ENCODE data around the gene KNOP1. TPM values are rescaled to one million over a fixed set of nuclear protein-coding genes. Genes with fewer than 3 reads are reported as not detected.

The KNOP1 gene
- total RNA-seq, 1 experiment from 2014 or later: 60.4 TPM

DNA sequence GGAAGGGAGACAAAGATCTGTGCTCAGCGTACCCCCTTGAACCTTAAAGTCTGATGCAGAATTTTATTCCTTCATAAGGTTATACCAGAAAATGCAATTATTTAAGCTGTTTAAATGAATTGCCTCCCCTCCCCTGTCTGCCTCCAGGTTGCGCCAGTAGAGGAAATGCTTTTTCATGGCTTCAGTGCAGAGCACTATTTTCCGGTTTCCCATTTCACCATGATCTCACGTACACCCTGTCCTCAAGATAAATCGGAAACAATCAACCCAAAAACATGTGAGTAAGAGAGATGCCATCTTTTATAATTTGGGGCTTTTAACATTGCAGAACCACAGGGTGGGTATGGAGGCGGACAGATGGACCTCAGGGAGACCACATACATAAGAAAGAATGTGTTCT is 15.5 kb upstream of the KNOP1 start:
- BruUV-seq (replicated peaks): no TSS peak
- Histone ChIP-seq H3K27me3 (ENCODE audit: insufficient read depth, low read depth) (no peaks in the 10 kb centered on the region), H3K4me1 (replicated peaks; ENCODE audit: insufficient read depth) (no peaks in the 10 kb centered on the region), H3K9me2 (ENCODE audit: insufficient read depth) (no peaks in the 10 kb centered on the region), H3K27ac (no peak overlapping the region), H2AFZ (no peak overlapping the region), H3K4me2 (no peak overlapping the region), H3K79me2 (ENCODE audit: low read depth) (no peaks in the 10 kb centered on the region), H3K9me3 (ENCODE audit: insufficient read depth, low read depth) (no peaks in the 10 kb centered on the region), H4K20me1 (ENCODE audit: insufficient read depth) (no peaks in the 10 kb centered on the region), H3K36me3 (ENCODE audit: low read depth) (peaks cover 5% of the 10 kb centered on the region; the same call in 1 of the 2 replicates), H3F3A (ENCODE audit: insufficient read depth, low read depth) (no peaks in the 10 kb centered on the region), H3K4me3 (no peak overlapping the region)
- intact Hi-C loops (cut with micrococcal nuclease; ENCODE audit: unreplicated experiment): no loop called here
- TF ChIP-seq, protein P1, sequence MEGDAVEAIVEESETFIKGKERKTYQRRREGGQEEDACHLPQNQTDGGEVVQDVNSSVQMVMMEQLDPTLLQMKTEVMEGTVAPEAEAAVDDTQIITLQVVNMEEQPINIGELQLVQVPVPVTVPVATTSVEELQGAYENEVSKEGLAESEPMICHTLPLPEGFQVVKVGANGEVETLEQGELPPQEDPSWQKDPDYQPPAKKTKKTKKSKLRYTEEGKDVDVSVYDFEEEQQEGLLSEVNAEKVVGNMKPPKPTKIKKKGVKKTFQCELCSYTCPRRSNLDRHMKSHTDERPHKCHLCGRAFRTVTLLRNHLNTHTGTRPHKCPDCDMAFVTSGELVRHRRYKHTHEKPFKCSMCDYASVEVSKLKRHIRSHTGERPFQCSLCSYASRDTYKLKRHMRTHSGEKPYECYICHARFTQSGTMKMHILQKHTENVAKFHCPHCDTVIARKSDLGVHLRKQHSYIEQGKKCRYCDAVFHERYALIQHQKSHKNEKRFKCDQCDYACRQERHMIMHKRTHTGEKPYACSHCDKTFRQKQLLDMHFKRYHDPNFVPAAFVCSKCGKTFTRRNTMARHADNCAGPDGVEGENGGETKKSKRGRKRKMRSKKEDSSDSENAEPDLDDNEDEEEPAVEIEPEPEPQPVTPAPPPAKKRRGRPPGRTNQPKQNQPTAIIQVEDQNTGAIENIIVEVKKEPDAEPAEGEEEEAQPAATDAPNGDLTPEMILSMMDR (conservative IDR thresholded peaks at IDR 0.05): no peak
- POLR2A ChIA-PET (ENCODE audit: unreplicated experiment): no interaction called here
- no peak for DNase-seq
- CTCF ChIA-PET: interaction anchor here (0.6 kb wide), 1 partner anchor 150 kb away, joined by 4 read pairs; no protein-coding TSS in a partner anchor

DNA sequence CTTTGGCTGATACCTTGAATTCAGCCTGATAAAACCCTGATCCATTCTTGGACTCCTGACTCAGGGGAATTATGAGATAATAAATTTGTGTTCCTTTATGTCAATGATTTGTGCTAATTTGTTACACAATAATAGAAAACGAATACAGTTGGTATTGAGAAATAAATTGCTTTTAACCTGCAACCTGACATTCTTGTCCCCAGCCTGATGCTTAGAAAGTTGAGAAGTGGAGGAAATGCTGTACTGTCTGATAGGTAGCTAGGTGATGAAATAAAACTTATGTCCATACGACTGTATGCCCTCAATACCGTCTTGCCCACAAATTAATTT is 10.6 kb upstream of the KNOP1 start:
- H3K36me3 ChIP-seq (ENCODE audit: low read depth): no peaks in the 10 kb centered on the region
- H2AFZ ChIP-seq: no peak overlapping the region
- H3K9me3 ChIP-seq (ENCODE audit: insufficient read depth, low read depth): no peaks in the 10 kb centered on the region
- no TSS peak for BruUV-seq (replicated peaks)
- intact Hi-C loops (cut with micrococcal nuclease; ENCODE audit: unreplicated experiment): no loop called here
- no peak overlapping the region for H3K4me3 ChIP-seq
- POLR2A ChIA-PET (ENCODE audit: unreplicated experiment): no interaction called here
- no peak for DNase-seq
- no peaks in the 10 kb centered on the region for H3K27me3 ChIP-seq (ENCODE audit: insufficient read depth, low read depth)
- H3K79me2 ChIP-seq (ENCODE audit: low read depth): no peaks in the 10 kb centered on the region; the same call in 1 of the 2 replicates
- H3F3A ChIP-seq (ENCODE audit: insufficient read depth, low read depth): no peaks in the 10 kb centered on the region
- H4K20me1 ChIP-seq (ENCODE audit: insufficient read depth): no peaks in the 10 kb centered on the region
- no peak overlapping the region for H3K27ac ChIP-seq
- no peaks in the 10 kb centered on the region for H3K4me1 ChIP-seq (replicated peaks; ENCODE audit: insufficient read depth)
- CTCF ChIA-PET: no interaction called here
- no peaks in the 10 kb centered on the region for H3K9me2 ChIP-seq (ENCODE audit: insufficient read depth)
- no peak for TF ChIP-seq EZH2 (IDR thresholded peaks at IDR 0.05; ENCODE audit: low read depth)
- TF ChIP-seq, protein P1 (conservative IDR thresholded peaks at IDR 0.05): no peak
- no peak overlapping the region for H3K4me2 ChIP-seq

GRCh38 chr16:19722981-19723380 is 5.0 kb upstream of the KNOP1 start:
- no peak overlapping the region for H3K27ac ChIP-seq
- POLR2A ChIA-PET (ENCODE audit: unreplicated experiment): interaction anchor here (0.6 kb wide), 1 partner anchor 29 kb away, joined by 7 read pairs; no protein-coding TSS in a partner anchor
- no peaks in the 10 kb centered on the region for H3F3A ChIP-seq (ENCODE audit: insufficient read depth, low read depth)
- intact Hi-C loops (cut with micrococcal nuclease; ENCODE audit: unreplicated experiment): no loop called here
- no peaks in the 10 kb centered on the region for H3K36me3 ChIP-seq (ENCODE audit: low read depth)
- no TSS peak for BruUV-seq (replicated peaks)
- DNase-seq: no peak
- TF ChIP-seq, protein P1 (conservative IDR thresholded peaks at IDR 0.05): no peak
- TF ChIP-seq EZH2 (IDR thresholded peaks at IDR 0.05; ENCODE audit: low read depth): no peak
- H3K4me1 ChIP-seq (replicated peaks; ENCODE audit: insufficient read depth): peaks cover 13% of the 10 kb centered on the region
- H2AFZ ChIP-seq: no peak overlapping the region
- H3K4me2 ChIP-seq: no peak overlapping the region
- H3K4me3 ChIP-seq: no peak overlapping the region
- no peaks in the 10 kb centered on the region for H3K27me3 ChIP-seq (ENCODE audit: insufficient read depth, low read depth)
- no peaks in the 10 kb centered on the region for H4K20me1 ChIP-seq (ENCODE audit: insufficient read depth)
- CTCF ChIA-PET: no interaction called here
- peaks cover 32% of the 10 kb centered on the region for H3K79me2 ChIP-seq (ENCODE audit: low read depth)
- no peaks in the 10 kb centered on the region for H3K9me3 ChIP-seq (ENCODE audit: insufficient read depth, low read depth)
- no peaks in the 10 kb centered on the region for H3K9me2 ChIP-seq (ENCODE audit: insufficient read depth)
